HepG2 (cell line): Measurements from ENCODE around the gene CBLC. TPM values are rescaled to one million over a fixed set of nuclear protein-coding genes. Genes with fewer than 3 reads are reported as not detected.

ENCODE experiments used
- IRF2 ChIP-seq: IDR thresholded peaks from 2 replicates; pipeline ENCODE4 v1.6.1; 2018; ENCODE audit warnings: missing genetic modification reagents, missing compliant biosample characterization
- MXI1 ChIP-seq: IDR thresholded peaks from 3 replicates; pipeline ENCODE4 v1.6.1; 2012; ENCODE audit warnings: low read depth, low read length, inconsistent platforms, borderline replicate concordance
- MYNN ChIP-seq: sonication (generic); formaldehyde crosslinking; IDR thresholded peaks from 2 replicates; pipeline ENCODE4 v1.4.0; 2020; ENCODE audit warnings: mild to moderate bottlenecking, low read depth, missing genetic modification reagents
- PHF21A ChIP-seq: sonication (generic); formaldehyde crosslinking; IDR thresholded peaks from 2 replicates; pipeline ENCODE4 v1.5.0; 2020; ENCODE audit warnings: mild to moderate bottlenecking, missing genetic modification reagents
- PHF5A ChIP-seq: IDR thresholded peaks from one replicate; pipeline ENCODE4 v1.6.1; 2018; ENCODE audit warnings: low read depth, missing genetic modification reagents; ENCODE audit not compliant: unreplicated experiment
- SOX13 ChIP-seq, 3 experiments: fragments of 450-650 bp in 1 of 3; sonication (generic) in 1 of 3; formaldehyde crosslinking in 1 of 3; IDR thresholded peaks in 2 of 3; conservative IDR thresholded peaks in 1 of 3; 2 replicates each; pipeline versions ENCODE4 v1.5.0 to v1.6.1; 2016 to 2020; ENCODE audit warnings: antibody characterized with exemption in 1 of 3, mild to moderate bottlenecking in 1 of 3, missing compliant biosample characterization in 1 of 3, missing genetic modification reagents in 1 of 3, moderate library complexity in 1 of 3
- SP1 ChIP-seq, 2 experiments: fragments of 450-650 bp in 1 of 2; sonication (generic) in 1 of 2; formaldehyde crosslinking in 1 of 2; IDR thresholded peaks; 2 replicates each; pipeline versions ENCODE4 v1.4.0 to v1.6.1; 2016 to 2020; ENCODE audit warnings: missing genetic modification reagents in 1 of 2
- ZBTB38 ChIP-seq: sonication (generic); formaldehyde crosslinking; IDR thresholded peaks from 2 replicates; pipeline ENCODE4 v1.5.1; 2020; ENCODE audit warnings: mild to moderate bottlenecking, missing genetic modification reagents
- ZBTB7B ChIP-seq: sonication (generic); formaldehyde crosslinking; IDR thresholded peaks from 2 replicates; pipeline ENCODE4 v1.4.0; 2020; ENCODE audit warnings: missing genetic modification reagents
- ZC3H13 ChIP-seq: sonication (generic); formaldehyde crosslinking; IDR thresholded peaks from 2 replicates; pipeline ENCODE4 v1.8.1; 2023; ENCODE audit warnings: mild to moderate bottlenecking, missing genetic modification reagents, moderate library complexity
- ZFP36L2 ChIP-seq: sonication (generic); formaldehyde crosslinking; IDR thresholded peaks from 2 replicates; pipeline ENCODE4 v1.4.0; 2020; ENCODE audit warnings: missing genetic modification reagents
- ZNF121 ChIP-seq: sonication (generic); formaldehyde crosslinking; IDR thresholded peaks from 2 replicates; pipeline ENCODE4 v1.5.0; 2020; ENCODE audit warnings: mild to moderate bottlenecking, missing genetic modification reagents
- ZNF138 ChIP-seq: sonication (generic); formaldehyde crosslinking; IDR thresholded peaks from 2 replicates; pipeline ENCODE4 v1.5.0; 2020; ENCODE audit warnings: mild to moderate bottlenecking, low read depth, missing genetic modification reagents
- ZNF263 ChIP-seq: sonication (generic); formaldehyde crosslinking; IDR thresholded peaks from 2 replicates; pipeline ENCODE4 v1.4.0; 2020; ENCODE audit warnings: missing genetic modification reagents
- ZNF563 ChIP-seq: sonication (generic); formaldehyde crosslinking; IDR thresholded peaks from 2 replicates; pipeline ENCODE4 v1.8.0; 2022; ENCODE audit warnings: mild to moderate bottlenecking, moderate library complexity, missing genetic modification reagents
- ZNF629 ChIP-seq: sonication (generic); formaldehyde crosslinking; conservative IDR thresholded peaks from 2 replicates; pipeline ENCODE4 v1.5.0; 2020; ENCODE audit warnings: missing genetic modification reagents
- ZNF749 ChIP-seq: sonication (generic); formaldehyde crosslinking; IDR thresholded peaks from 2 replicates; pipeline ENCODE4 v1.8.0; 2022; ENCODE audit warnings: mild to moderate bottlenecking, missing genetic modification reagents, moderate library complexity, borderline replicate concordance
- polyA plus RNA-seq, 8 experiments: library from polyadenylated mRNA; depleted of rRNA in 3 of 8; stranded (reverse) in 7 of 8; unstranded in 1 of 8; fragments of >200 nt; fragmentation: Illumina TruSeq in 4 of 8; extraction: Trizol in 4 of 8; gene quantifications; 2 replicates each; pipeline versions ENCODE4 v1.2.1 to v1.2.3, GENCODE V29; 2011 to 2016; ENCODE audit warnings: low read depth in 4 of 8, missing spikeins in 1 of 8, mixed read lengths in 1 of 8; ENCODE audit not compliant: insufficient read depth in 1 of 8
- total RNA-seq, 5 experiments: library from RNA; depleted of rRNA; stranded (reverse); fragments of >200 nt; fragmentation: Illumina TruSeq; extraction: Trizol; gene quantifications; 2 replicates each; pipeline ENCODE4 v1.2.3, GENCODE V29; 2016; ENCODE audit warnings: low read depth in 1 of 5
- TF ChIP-seq, protein P1 (sequence below): sonication (generic); formaldehyde crosslinking; IDR thresholded peaks from 2 replicates; pipeline ENCODE4 v1.4.0; 2020; ENCODE audit warnings: missing genetic modification reagents, borderline replicate concordance
- TF ChIP-seq, protein P2 (sequence below): fragments of 450-650 bp; IDR thresholded peaks from 2 replicates; pipeline ENCODE4 v1.6.1; 2016
- TF ChIP-seq, protein P3 (sequence below): sonication (generic); formaldehyde crosslinking; IDR thresholded peaks from 2 replicates; pipeline ENCODE4 v1.4.0; 2020; ENCODE audit warnings: missing genetic modification reagents, mild to moderate bottlenecking, borderline replicate concordance

The CBLC gene
- total and polyA plus RNA-seq, 2 of the 13 experiments (the other 11 are each of a cell fraction or from before 2014, with no cell fraction given), result 1.8 to 2.6 TPM

DNA sequence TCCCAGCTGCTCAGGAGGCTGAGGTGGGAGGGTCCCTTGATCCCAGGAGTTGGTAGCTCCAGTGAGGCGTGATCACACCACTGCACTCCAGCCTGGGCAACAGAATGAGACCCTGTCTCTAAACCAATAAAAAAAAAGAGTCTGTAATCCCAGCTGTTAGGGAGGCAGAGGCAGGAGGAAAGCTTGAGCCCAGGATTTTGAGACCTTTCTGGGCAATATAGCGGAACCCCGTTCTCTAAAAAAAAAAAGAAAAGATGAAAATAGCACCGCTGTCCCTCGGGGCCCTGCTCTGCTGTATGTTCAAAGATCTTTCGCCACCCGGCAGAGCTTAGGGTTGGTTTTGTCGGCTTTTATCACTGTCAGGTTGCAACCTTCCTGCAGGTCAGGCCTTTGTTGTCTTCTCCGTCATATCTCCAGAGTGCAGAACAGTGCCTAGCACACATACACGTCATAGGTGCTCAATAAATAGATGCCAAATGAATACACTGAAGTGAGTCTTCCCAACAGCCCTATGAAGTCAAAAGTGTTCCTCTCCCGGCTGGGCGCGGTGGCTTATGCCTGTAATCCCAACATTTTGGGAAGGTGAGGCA, 17.8 kb downstream of the CBLC start (continued):
- TF ChIP-seq, protein P1, sequence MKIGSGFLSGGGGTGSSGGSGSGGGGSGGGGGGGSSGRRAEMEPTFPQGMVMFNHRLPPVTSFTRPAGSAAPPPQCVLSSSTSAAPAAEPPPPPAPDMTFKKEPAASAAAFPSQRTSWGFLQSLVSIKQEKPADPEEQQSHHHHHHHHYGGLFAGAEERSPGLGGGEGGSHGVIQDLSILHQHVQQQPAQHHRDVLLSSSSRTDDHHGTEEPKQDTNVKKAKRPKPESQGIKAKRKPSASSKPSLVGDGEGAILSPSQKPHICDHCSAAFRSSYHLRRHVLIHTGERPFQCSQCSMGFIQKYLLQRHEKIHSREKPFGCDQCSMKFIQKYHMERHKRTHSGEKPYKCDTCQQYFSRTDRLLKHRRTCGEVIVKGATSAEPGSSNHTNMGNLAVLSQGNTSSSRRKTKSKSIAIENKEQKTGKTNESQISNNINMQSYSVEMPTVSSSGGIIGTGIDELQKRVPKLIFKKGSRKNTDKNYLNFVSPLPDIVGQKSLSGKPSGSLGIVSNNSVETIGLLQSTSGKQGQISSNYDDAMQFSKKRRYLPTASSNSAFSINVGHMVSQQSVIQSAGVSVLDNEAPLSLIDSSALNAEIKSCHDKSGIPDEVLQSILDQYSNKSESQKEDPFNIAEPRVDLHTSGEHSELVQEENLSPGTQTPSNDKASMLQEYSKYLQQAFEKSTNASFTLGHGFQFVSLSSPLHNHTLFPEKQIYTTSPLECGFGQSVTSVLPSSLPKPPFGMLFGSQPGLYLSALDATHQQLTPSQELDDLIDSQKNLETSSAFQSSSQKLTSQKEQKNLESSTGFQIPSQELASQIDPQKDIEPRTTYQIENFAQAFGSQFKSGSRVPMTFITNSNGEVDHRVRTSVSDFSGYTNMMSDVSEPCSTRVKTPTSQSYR, result no peak
- TF ChIP-seq ZC3H13 (no peak), ZNF563 (CRISPR knock-in tag) (no peak), ZFP36L2 (CRISPR knock-in tag) (no peak), ZNF121 (CRISPR knock-in tag) (0 out of 2 replicates have a peak, but pooled peaks have one; percentile 5), ZNF263 (0 out of 2 replicates have a peak, but pooled peaks have one; percentile 29), IRF2 (CRISPR knock-in tag) (no peak), ZBTB7B (no peak), ZNF138 (CRISPR knock-in tag) (no peak), ZBTB38 (CRISPR knock-in tag) (peak; percentile 82), PHF21A (CRISPR knock-in tag) (peak; percentile 50; the same call in 1 of the 2 replicates), MXI1 (no peak), ZNF629 (CRISPR knock-in tag) (no peak), SOX13 (IDR thresholded peaks at IDR 0.05) (no peak), SOX13 (CRISPR knock-in tag; conservative IDR thresholded peaks at IDR 0.05 in 1 of 2, IDR thresholded peaks at IDR 0.05 in 1 of 2) (0 out of 4 replicates have a peak, but pooled peaks of 1 of the 2 experiments have one; percentile 18), ZNF749 (CRISPR knock-in tag) (no peak), SP1 (IDR thresholded peaks at IDR 0.05) (no peak), SP1 (CRISPR knock-in tag; IDR thresholded peaks at IDR 0.05) (no peak), PHF5A (CRISPR knock-in tag) (no peak), MYNN (CRISPR knock-in tag) (no peak)
- TF ChIP-seq, protein P2, sequence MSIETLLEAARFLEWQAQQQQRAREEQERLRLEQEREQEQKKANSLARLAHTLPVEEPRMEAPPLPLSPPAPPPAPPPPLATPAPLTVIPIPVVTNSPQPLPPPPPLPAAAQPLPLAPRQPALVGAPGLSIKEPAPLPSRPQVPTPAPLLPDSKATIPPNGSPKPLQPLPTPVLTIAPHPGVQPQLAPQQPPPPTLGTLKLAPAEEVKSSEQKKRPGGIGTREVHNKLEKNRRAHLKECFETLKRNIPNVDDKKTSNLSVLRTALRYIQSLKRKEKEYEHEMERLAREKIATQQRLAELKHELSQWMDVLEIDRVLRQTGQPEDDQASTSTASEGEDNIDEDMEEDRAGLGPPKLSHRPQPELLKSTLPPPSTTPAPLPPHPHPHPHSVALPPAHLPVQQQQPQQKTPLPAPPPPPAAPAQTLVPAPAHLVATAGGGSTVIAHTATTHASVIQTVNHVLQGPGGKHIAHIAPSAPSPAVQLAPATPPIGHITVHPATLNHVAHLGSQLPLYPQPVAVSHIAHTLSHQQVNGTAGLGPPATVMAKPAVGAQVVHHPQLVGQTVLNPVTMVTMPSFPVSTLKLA, result no peak
- TF ChIP-seq, protein P3, sequence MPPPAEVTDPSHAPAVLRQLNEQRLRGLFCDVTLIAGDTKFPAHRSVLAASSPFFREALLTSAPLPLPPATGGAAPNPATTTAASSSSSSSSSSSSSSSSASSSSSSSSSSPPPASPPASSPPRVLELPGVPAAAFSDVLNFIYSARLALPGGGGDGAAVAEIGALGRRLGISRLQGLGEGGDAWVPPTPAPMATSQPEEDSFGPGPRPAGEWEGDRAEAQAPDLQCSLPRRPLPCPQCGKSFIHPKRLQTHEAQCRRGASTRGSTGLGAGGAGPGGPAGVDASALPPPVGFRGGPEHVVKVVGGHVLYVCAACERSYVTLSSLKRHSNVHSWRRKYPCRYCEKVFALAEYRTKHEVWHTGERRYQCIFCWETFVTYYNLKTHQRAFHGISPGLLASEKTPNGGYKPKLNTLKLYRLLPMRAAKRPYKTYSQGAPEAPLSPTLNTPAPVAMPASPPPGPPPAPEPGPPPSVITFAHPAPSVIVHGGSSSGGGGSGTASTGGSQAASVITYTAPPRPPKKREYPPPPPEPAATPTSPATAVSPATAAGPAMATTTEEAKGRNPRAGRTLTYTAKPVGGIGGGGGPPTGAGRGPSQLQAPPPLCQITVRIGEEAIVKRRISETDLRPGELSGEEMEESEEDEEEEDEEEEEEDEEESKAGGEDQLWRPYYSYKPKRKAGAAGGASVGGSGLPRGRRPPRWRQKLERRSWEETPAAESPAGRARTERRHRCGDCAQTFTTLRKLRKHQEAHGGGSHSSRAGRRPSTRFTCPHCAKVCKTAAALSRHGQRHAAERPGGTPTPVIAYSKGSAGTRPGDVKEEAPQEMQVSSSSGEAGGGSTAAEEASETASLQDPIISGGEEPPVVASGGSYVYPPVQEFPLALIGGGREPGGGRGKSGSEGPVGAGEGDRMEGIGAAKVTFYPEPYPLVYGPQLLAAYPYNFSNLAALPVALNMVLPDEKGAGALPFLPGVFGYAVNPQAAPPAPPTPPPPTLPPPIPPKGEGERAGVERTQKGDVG, result peak; percentile 83; the same call in 1 of the 2 replicates
